H1 (cell line): Measurements from ENCODE around the gene FGF3. TPM values are rescaled to one million over a fixed set of nuclear protein-coding genes. Genes with fewer than 3 reads are reported as not detected.

ENCODE experiments used
- BCL11A ChIP-seq, 2 experiments: IDR thresholded peaks; one replicate each; pipeline ENCODE4 v1.6.1; 2011; ENCODE audit warnings: low read depth in 2 of 2, low read length in 2 of 2, mild to moderate bottlenecking in 2 of 2
- CHD1 ChIP-seq: IDR thresholded peaks from 2 replicates; pipeline ENCODE4 v1.6.1; 2012; ENCODE audit warnings: low read depth, low read length, improper control_type of control experiment
- E2F6 ChIP-seq: IDR thresholded peaks from 2 replicates; pipeline ENCODE4 v1.6.1; 2012; ENCODE audit warnings: inconsistent platforms
- RNF2 ChIP-seq: fragments of 200-900, 300-1000 bp; sonication (generic); IDR thresholded peaks from 2 replicates; pipeline ENCODE4 v1.7.1; 2016; ENCODE audit warnings: borderline replicate concordance, low read depth, mild to moderate bottlenecking, antibody characterized with exemption, low read length; ENCODE audit not compliant: poor library complexity, severe bottlenecking; ENCODE audit errors: missing control alignments
- SP4 ChIP-seq: IDR thresholded peaks from 2 replicates; pipeline ENCODE4 v1.6.1; 2012; ENCODE audit warnings: low read length, inconsistent platforms
- polyA plus RNA-seq, 7 experiments: library from polyadenylated mRNA; depleted of rRNA in 3 of 7; stranded (reverse) in 5 of 7; unstranded in 2 of 7; fragments of >200 nt in 5 of 7; fragments of 200-250 nt in 2 of 7; gene quantifications; 1 replicate in 5 of 7; 2 replicates in 1 of 7; 4 replicates in 1 of 7; pipeline versions ENCODE4 v1.2.1 to v1.2.3, GENCODE V29; 2011 to 2013; ENCODE audit warnings: missing spikeins in 2 of 7, mixed read lengths in 2 of 7
- total RNA-seq: library from RNA; stranded (reverse); fragmentation: NEBNext Ultra II Directional; extraction: Animal tissue kit (Norgen Biotek cat#: 25700); gene quantifications from 2 replicates; pipeline ENCODE4 v1.2.1, GENCODE V29; 2021

Gene FGF3
- total and polyA plus RNA-seq, 2 of the 8 experiments (the other 6 are each of a cell fraction or from before 2014, with no cell fraction given), result not detected

GRCh38 chr11:69836401-69836800 lies 17.2 kb upstream of the FGF3 start (continued):
- TF ChIP-seq CHD1 (no peak), SP4 (no peak), RNF2 (no peak), BCL11A (IDR thresholded peaks at IDR 0.05; ENCODE audit: low read depth in 2 of 2, low read length in 2 of 2) (no peak), E2F6 (no peak)
